D721Med (cell line): Measurements from ENCODE around the gene HEXIM1.

Experiments used
- DNase-seq: peaks from one replicate; pipeline ENCODE4 v3.0.0; 2011; ENCODE audit warnings: low spot score; ENCODE audit not compliant: insufficient read length
- FAIRE-seq: peaks from 2 replicates; lab custom pipeline; 2011; peaks lifted over from hg19 to GRCh38; lab: Jason Lieb, UNC
- TF ChIP-seq, protein P1 (sequence below): IDR thresholded peaks from 2 replicates; pipeline ENCODE4 v1.5.1; 2012; ENCODE audit warnings: mild to moderate bottlenecking, control low read depth; ENCODE audit not compliant: insufficient read depth; ENCODE audit errors: missing control alignments

Gene HEXIM1

DNA sequence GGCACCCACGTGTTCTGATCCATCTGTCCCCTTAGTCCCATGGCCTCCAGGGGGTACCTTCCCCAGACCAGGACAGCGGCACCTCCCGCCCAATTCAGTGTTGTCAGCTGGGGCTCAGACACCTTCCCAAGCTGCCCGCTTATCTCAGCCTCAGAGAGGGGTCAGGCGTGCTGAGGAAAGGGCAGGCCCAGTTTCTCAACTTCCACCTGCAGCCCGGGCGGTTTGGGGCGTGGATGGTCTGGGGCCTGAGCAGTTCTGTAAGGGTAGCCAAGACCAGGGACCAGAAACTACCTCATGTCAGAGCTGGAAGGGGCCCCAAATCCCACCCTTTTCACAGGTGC, 21.1 kb upstream of the HEXIM1 start:
- no peak for FAIRE-seq
- DNase-seq, result no peak
- TF ChIP-seq, protein P1, sequence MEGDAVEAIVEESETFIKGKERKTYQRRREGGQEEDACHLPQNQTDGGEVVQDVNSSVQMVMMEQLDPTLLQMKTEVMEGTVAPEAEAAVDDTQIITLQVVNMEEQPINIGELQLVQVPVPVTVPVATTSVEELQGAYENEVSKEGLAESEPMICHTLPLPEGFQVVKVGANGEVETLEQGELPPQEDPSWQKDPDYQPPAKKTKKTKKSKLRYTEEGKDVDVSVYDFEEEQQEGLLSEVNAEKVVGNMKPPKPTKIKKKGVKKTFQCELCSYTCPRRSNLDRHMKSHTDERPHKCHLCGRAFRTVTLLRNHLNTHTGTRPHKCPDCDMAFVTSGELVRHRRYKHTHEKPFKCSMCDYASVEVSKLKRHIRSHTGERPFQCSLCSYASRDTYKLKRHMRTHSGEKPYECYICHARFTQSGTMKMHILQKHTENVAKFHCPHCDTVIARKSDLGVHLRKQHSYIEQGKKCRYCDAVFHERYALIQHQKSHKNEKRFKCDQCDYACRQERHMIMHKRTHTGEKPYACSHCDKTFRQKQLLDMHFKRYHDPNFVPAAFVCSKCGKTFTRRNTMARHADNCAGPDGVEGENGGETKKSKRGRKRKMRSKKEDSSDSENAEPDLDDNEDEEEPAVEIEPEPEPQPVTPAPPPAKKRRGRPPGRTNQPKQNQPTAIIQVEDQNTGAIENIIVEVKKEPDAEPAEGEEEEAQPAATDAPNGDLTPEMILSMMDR, result no peak

GRCh38 chr17:45127548-45128300, 20.6 kb upstream of the HEXIM1 start:
- TF ChIP-seq, protein P1, result no peak
- no peak for DNase-seq
- FAIRE-seq, result no peak

DNA sequence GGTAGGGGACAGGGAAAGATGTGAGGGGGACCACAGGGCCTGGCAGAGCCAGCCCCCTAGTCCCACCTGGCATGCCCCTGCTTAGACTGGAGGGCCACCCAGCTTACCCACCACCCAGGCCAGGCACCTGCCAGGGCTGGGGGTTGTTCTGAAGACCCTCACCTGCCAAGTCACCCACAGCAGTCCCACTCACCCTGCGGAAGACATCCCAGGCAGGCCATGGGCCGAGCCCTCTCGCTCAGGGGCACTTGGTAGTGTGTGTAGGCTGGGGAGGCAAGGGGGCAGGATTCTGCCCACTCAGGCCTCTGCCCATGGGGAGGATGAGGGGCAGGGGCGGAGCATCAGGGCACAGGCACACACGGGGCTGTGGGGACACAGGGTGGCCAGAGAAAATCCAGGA, 19.9 kb upstream of the HEXIM1 start:
- TF ChIP-seq, protein P1, result no peak
- DNase-seq, result no peak
- no peak for FAIRE-seq

- FAIRE-seq, result no peak
- TF ChIP-seq, protein P1, result no peak
- DNase-seq, result no peak
Observed at GRCh38 chr17:45128989-45129388, 19.3 kb upstream of the HEXIM1 start.

GRCh38 chr17:45129426-45129939, 18.8 kb upstream of the HEXIM1 start:
- DNase-seq, result peak; percentile 90
- peak; percentile 51 for FAIRE-seq
- TF ChIP-seq, protein P1, result no peak

GRCh38 chr17:45129940-45130680, 18.2 kb upstream of the HEXIM1 start:
- TF ChIP-seq, protein P1, result no peak
- FAIRE-seq (no peak), DNase-seq (no peak)
